Lung (tissue), 12 donors: Measurements from ENCODE around the gene MOB1B. TPM values are rescaled to one million over a fixed set of nuclear protein-coding genes. Genes with fewer than 3 reads are reported as not detected.

Experiments
- ATAC-seq: fragments of 200-7000 bp; cut with Tn5 transposase; one replicate; pipeline ENCODE4 v1.9.1; 2020; ENCODE audit warnings: moderate number of reproducible peaks; ENCODE audit not compliant: insufficient read depth, low FRiP score
- DNase-seq, 3 donors: peaks; one replicate each; pipeline ENCODE4 v3.0.0-alpha.2; 2013 to 2017
- H3K27ac ChIP-seq, 2 donors: one replicate each; pipeline ENCODE4 v1.5.1; 2013; ENCODE audit warnings: mild to moderate bottlenecking in 2 of 2, moderate library complexity in 2 of 2, control low read depth in 1 of 2, inconsistent platforms in 1 of 2, low read depth in 1 of 2, low read length in 1 of 2
- H3K27me3 ChIP-seq, 3 donors: one replicate each; pipeline ENCODE4 v1.5.1; 2013; ENCODE audit warnings: low read length in 2 of 3; ENCODE audit not compliant: control insufficient read depth in 3 of 3, insufficient read depth in 3 of 3
- H3K36me3 ChIP-seq, 4 donors: one replicate each; pipeline ENCODE4 v1.5.1; 2013; ENCODE audit warnings: low read length in 4 of 4, mild to moderate bottlenecking in 1 of 4, moderate library complexity in 1 of 4; ENCODE audit not compliant: control insufficient read depth in 4 of 4, insufficient read depth in 4 of 4
- H3K4me1 ChIP-seq, 5 donors: one replicate each; pipeline ENCODE4 v1.5.1; 2013; ENCODE audit warnings: low read length in 5 of 5, mild to moderate bottlenecking in 2 of 5, moderate library complexity in 1 of 5; ENCODE audit not compliant: control insufficient read depth in 5 of 5, insufficient read depth in 5 of 5
- H3K4me3 ChIP-seq: one replicate; pipeline ENCODE4 v1.5.1; 2013; ENCODE audit warnings: mild to moderate bottlenecking, control low read depth, moderate library complexity
- H3K9ac ChIP-seq, 2 donors: one replicate each; pipeline ENCODE4 v1.5.1; 2013; ENCODE audit warnings: low read length in 2 of 2, control low read depth in 1 of 2; ENCODE audit not compliant: insufficient read depth in 1 of 2
- H3K9me3 ChIP-seq, 4 donors: one replicate each; pipeline ENCODE4 v1.5.1; 2013; ENCODE audit warnings: low read length in 3 of 4, mild to moderate bottlenecking in 1 of 4, moderate library complexity in 1 of 4; ENCODE audit not compliant: control insufficient read depth in 4 of 4, insufficient read depth in 3 of 4
- CTCF ChIP-seq: IDR thresholded peaks from 2 replicates; pipeline ENCODE4 v1.5.1; 2012; ENCODE audit warnings: mild to moderate bottlenecking; ENCODE audit errors: control extremely low read depth, extremely low read depth
- WGBS, 2 donors: extraction: QIAGEN DNeasy Blood & Tissue Kit; methylation state at CpG; one replicate each; pipeline ENCODE4 v1.1.7; 2013; 5-methylcytosine and 5-hydroxymethylcytosine counted together
- polyA plus RNA-seq, 2 donors: library from polyadenylated mRNA; stranded (reverse); fragments of 200-250 nt; gene quantifications; one replicate each; pipeline ENCODE4 v1.2.1, GENCODE V29; 2013
- total RNA-seq, 2 donors: library from RNA; depleted of rRNA in 1 of 2; stranded (reverse); fragments of >200 nt in 1 of 2; gene quantifications; one replicate each; pipeline ENCODE4 v1.2.1, GENCODE V29; 2014 to 2021
- donor health status: control.
- donor health status: control.
- donor health status: Bipolar disorder and iron deficiency.
- donor health status: healthy.
- donor health status: DM: yes; HTN: yes; CAD: no.

Gene MOB1B
- total and polyA plus RNA-seq, 4 donors = 6.1 to 51.0 (median 16.0) TPM

- H3K4me3 ChIP-seq = no peak overlapping the region
- no peak for TF ChIP-seq CTCF
- ATAC-seq (no peak), DNase-seq (peak in 1 of 3 donors; percentile 37)
- no peaks in the 10 kb centered on the region for H3K9me3 ChIP-seq
- H3K9ac ChIP-seq = no peak overlapping the region
- peaks cover 0 to 4% (median 0%) of the 10 kb centered on the region in 5 donors for H3K4me1 ChIP-seq
- 57 to 71% methylated on average over 1 of the region's 1 CpG for WGBS, 2 donors
- no peak overlapping the region for H3K27ac ChIP-seq
- no peaks in the 10 kb centered on the region for H3K27me3 ChIP-seq
- peaks cover 0 to 6% (median 3%) of the 10 kb centered on the region in 4 donors for H3K36me3 ChIP-seq
These were observed 118.4 kb downstream of the MOB1B start for GRCh38 chr4:71020611-71021010.

DNA sequence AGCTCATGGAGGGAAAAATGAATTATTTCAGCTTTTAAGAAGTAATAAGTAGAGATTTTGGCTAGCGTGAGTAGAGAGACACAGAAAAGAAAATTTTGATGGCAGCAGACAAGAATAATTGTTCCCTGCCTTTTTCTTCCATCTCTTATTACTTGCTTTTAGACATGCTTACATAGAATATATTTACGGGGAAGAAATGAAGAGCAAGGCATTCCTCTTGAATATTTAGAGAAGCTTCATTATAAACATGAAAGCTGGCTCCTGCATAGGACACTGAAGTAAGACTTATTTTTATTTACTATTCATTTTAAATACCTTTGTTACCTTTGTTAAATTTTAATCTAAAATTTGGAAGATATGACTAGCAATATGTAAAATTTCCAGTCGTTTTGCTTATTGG is 123.5 kb downstream of the MOB1B start:
- peaks cover 2 to 20% (median 7%) of the 10 kb centered on the region in 4 donors for H3K36me3 ChIP-seq
- peaks cover 0 to 10% (median 2%) of the 10 kb centered on the region in 5 donors for H3K4me1 ChIP-seq
- DNase-seq (no peak), ATAC-seq (no peak)
- no peak overlapping the region for H3K4me3 ChIP-seq
- WGBS, 2 donors = 89 to 90% methylated on average over 3 of the region's 3 CpGs
- no peaks in the 10 kb centered on the region for H3K9me3 ChIP-seq
- H3K27me3 ChIP-seq = no peaks in the 10 kb centered on the region
- no peak overlapping the region for H3K9ac ChIP-seq
- TF ChIP-seq CTCF = no peak
- no peak overlapping the region for H3K27ac ChIP-seq

- no peaks in the 10 kb centered on the region for H3K9me3 ChIP-seq
- H3K9ac ChIP-seq = no peak overlapping the region
- TF ChIP-seq CTCF = no peak
- H3K36me3 ChIP-seq = peaks cover 2 to 20% (median 7%) of the 10 kb centered on the region in 4 donors
- 63 to 74% methylated on average over 2 of the region's 2 CpGs for WGBS, 2 donors
- no peak overlapping the region for H3K4me3 ChIP-seq
- no peak for ATAC-seq
- H3K4me1 ChIP-seq = peaks cover 0 to 10% (median 2%) of the 10 kb centered on the region in 5 donors
- no peak overlapping the region for H3K27ac ChIP-seq
- DNase-seq = peak in 2 of 3 donors; percentile 56 to 72
- no peaks in the 10 kb centered on the region for H3K27me3 ChIP-seq
These were observed 123.9 kb downstream of the MOB1B start for GRCh38 chr4:71026086-71026485.

DNA sequence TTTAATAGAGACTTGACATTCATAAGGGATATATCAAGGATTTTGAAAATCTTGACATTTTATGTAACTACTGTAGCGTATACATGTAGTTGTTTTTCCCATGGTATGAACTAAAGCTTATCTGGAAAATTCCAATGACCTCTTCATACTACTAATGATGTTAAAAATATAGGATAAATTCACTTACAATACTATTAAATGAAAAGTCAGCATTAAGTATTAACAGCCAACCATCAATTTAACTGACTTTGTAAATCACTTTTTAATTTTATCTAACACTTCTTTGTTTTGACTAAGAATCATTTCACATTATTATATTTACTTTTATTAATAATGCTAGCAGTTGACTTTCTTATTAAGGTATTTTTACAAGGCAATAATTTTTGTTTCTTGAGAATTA is 125.4 kb downstream of the MOB1B start:
- H3K4me3 ChIP-seq = no peak overlapping the region
- no peaks in the 10 kb centered on the region for H3K27me3 ChIP-seq
- DNase-seq = no peak
- H3K9me3 ChIP-seq = no peaks in the 10 kb centered on the region
- ATAC-seq = no peak
- 100% methylated on average over 1 of the region's 1 CpG for WGBS, 2 donors
- H3K9ac ChIP-seq = no peak overlapping the region
- peaks cover 0 to 10% (median 2%) of the 10 kb centered on the region in 5 donors for H3K4me1 ChIP-seq
- peaks cover 0 to 20% (median 10%) of the 10 kb centered on the region in 4 donors for H3K36me3 ChIP-seq
- no peak for TF ChIP-seq CTCF
- H3K27ac ChIP-seq = no peak overlapping the region
